Measurements from ENCODE around the gene NDFIP2. TPM values are rescaled to one million over a fixed set of nuclear protein-coding genes. Genes with fewer than 3 reads are reported as not detected.

NDFIP2 gene
- total RNA-seq, 1 donor from 2014 or later, result 30.0 TPM

DNA sequence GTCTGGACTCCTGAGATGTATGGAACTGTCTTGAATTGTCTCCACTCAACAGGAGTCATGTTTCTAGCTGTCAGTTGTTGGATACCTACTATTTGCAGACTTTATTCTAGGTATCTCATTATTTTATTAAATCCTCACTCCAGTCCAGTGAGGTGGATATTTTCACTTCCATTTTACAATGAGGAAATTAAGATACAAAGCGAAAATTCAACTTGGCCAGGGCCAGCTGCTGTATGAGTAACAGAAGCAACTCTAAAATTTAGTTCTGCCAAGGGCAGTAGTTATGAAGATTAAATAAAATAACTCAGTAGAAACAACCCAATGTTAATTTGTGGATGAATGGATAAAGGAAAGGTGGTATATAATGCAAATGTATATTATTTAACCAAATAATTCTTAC lies 12.6 kb upstream of the NDFIP2 start:
- no peak for DNase-seq
- H3K4me1 ChIP-seq, result no peaks in the 10 kb centered on the region
- TF ChIP-seq, protein P1, sequence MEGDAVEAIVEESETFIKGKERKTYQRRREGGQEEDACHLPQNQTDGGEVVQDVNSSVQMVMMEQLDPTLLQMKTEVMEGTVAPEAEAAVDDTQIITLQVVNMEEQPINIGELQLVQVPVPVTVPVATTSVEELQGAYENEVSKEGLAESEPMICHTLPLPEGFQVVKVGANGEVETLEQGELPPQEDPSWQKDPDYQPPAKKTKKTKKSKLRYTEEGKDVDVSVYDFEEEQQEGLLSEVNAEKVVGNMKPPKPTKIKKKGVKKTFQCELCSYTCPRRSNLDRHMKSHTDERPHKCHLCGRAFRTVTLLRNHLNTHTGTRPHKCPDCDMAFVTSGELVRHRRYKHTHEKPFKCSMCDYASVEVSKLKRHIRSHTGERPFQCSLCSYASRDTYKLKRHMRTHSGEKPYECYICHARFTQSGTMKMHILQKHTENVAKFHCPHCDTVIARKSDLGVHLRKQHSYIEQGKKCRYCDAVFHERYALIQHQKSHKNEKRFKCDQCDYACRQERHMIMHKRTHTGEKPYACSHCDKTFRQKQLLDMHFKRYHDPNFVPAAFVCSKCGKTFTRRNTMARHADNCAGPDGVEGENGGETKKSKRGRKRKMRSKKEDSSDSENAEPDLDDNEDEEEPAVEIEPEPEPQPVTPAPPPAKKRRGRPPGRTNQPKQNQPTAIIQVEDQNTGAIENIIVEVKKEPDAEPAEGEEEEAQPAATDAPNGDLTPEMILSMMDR (IDR thresholded peaks at IDR 0.05), result no peak
- no peak overlapping the region for H3K27ac ChIP-seq
- intact Hi-C loops (cut with DNase I), result no loop called here
- no peak overlapping the region for H3K4me3 ChIP-seq
- no peaks in the 10 kb centered on the region for H3K27me3 ChIP-seq (ENCODE audit: low read depth)
- H3K36me3 ChIP-seq, result no peaks in the 10 kb centered on the region
- no peak for ATAC-seq
- no peaks in the 10 kb centered on the region for H3K9me3 ChIP-seq

DNA sequence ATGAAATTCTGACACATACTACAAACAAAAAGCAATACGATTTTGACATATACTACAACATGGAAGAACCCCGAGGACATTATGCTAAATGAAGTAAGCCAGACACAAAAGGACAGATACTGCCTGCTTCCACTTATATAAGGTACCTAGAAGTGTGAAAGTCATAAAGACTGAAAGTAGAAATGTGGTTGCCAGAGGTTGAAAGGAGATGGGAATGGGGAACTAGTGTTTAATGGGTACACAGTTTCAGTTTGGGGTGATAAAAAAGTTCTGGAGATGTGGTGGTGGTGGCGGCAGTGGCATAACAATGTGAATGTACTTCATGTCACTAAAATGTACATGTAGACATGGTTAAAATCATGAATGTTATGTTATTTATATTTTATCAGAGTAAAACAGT lies 12.1 kb upstream of the NDFIP2 start:
- no peaks in the 10 kb centered on the region for H3K36me3 ChIP-seq
- no peaks in the 10 kb centered on the region for H3K9me3 ChIP-seq
- ATAC-seq (no peak), DNase-seq (no peak)
- intact Hi-C loops (cut with DNase I), result no loop called here
- TF ChIP-seq, protein P1 (IDR thresholded peaks at IDR 0.05), result no peak
- no peak overlapping the region for H3K27ac ChIP-seq
- H3K4me1 ChIP-seq, result no peaks in the 10 kb centered on the region
- no peaks in the 10 kb centered on the region for H3K27me3 ChIP-seq (ENCODE audit: low read depth)
- H3K4me3 ChIP-seq, result no peak overlapping the region

GRCh38 chr13:79469608-79470007 lies 11.3 kb upstream of the NDFIP2 start:
- Histone ChIP-seq H3K4me3 (no peak overlapping the region), H3K36me3 (no peaks in the 10 kb centered on the region), H3K9me3 (no peaks in the 10 kb centered on the region), H3K4me1 (no peaks in the 10 kb centered on the region), H3K27me3 (ENCODE audit: low read depth) (no peaks in the 10 kb centered on the region), H3K27ac (no peak overlapping the region)
- DNase-seq (no peak), ATAC-seq (no peak)
- intact Hi-C loops (cut with DNase I), result no loop called here
- TF ChIP-seq, protein P1 (IDR thresholded peaks at IDR 0.05), result no peak

GRCh38 chr13:79470666-79471065 lies 10.3 kb upstream of the NDFIP2 start:
- no peaks in the 10 kb centered on the region for H3K36me3 ChIP-seq
- H3K27ac ChIP-seq, result no peak overlapping the region
- H3K9me3 ChIP-seq, result no peaks in the 10 kb centered on the region
- no peak for ATAC-seq
- DNase-seq, result no peak
- no peak overlapping the region for H3K4me3 ChIP-seq
- no peaks in the 10 kb centered on the region for H3K27me3 ChIP-seq (ENCODE audit: low read depth)
- H3K4me1 ChIP-seq, result no peaks in the 10 kb centered on the region
- TF ChIP-seq, protein P1 (IDR thresholded peaks at IDR 0.05), result no peak
- intact Hi-C loops (cut with DNase I), result no loop called here

- H3K4me3 ChIP-seq, result no peak overlapping the region
- intact Hi-C loops (cut with DNase I), result no loop called here
- H3K4me1 ChIP-seq, result no peaks in the 10 kb centered on the region
- DNase-seq, result no peak
- H3K9me3 ChIP-seq, result no peaks in the 10 kb centered on the region
- TF ChIP-seq, protein P1 (IDR thresholded peaks at IDR 0.05), result no peak
- no peak overlapping the region for H3K27ac ChIP-seq
- no peak for ATAC-seq
- H3K27me3 ChIP-seq (ENCODE audit: low read depth), result no peaks in the 10 kb centered on the region
- no peaks in the 10 kb centered on the region for H3K36me3 ChIP-seq
Measured at GRCh38 chr13:79475569-79475968, 5.4 kb upstream of the NDFIP2 start.

- H3K36me3 ChIP-seq, result no peaks in the 10 kb centered on the region
- no peak overlapping the region for H3K4me3 ChIP-seq
- H3K4me1 ChIP-seq, result peaks cover 11% of the 10 kb centered on the region
- ATAC-seq, result no peak
- no peak overlapping the region for H3K27ac ChIP-seq
- no peaks in the 10 kb centered on the region for H3K9me3 ChIP-seq
- TF ChIP-seq, protein P1 (IDR thresholded peaks at IDR 0.05), result no peak
- no peak for DNase-seq
- H3K27me3 ChIP-seq (ENCODE audit: low read depth), result no peaks in the 10 kb centered on the region
- intact Hi-C loops (cut with DNase I), result no loop called here
Measured at GRCh38 chr13:79477968-79478367, 3.0 kb upstream of the NDFIP2 start.

All from lower lobe of right lung (tissue), 2 donors.